Occipital lobe (tissue), 2 donors: ENCODE measurements around the gene PRM2. TPM values are rescaled to one million over a fixed set of nuclear protein-coding genes. Genes with fewer than 3 reads are reported as not detected.
"Not testable (repeated sequence)": the region's sequence is repeated elsewhere in the genome, so short reads cannot be mapped to it uniquely, and the experiment has no call there.

Experiments
- DNase-seq: peaks from one replicate; lab custom pipeline; 2025; lab: John Stamatoyannopoulos, UW
- total RNA-seq: library from RNA; depleted of rRNA; stranded (reverse); fragments of >200 nt; gene quantifications from one replicate; pipeline ENCODE4 v1.2.3, GENCODE V29; 2014

Gene PRM2
- total RNA-seq, 1 donor from 2014 or later = not detected

- DNase-seq = no peak
These were observed 31.6 kb upstream of the PRM2 start for GRCh38 chr16:11307639-11308492.

- no peak for DNase-seq
These were observed 30.8 kb upstream of the PRM2 start for GRCh38 chr16:11306997-11307638.

- DNase-seq = no peak
These were observed 30.1 kb upstream of the PRM2 start for GRCh38 chr16:11306381-11306780.

- no peak for DNase-seq
These were observed 27.3 kb upstream of the PRM2 start for GRCh38 chr16:11303405-11304138.

GRCh38 chr16:11302977-11303376 lies 26.7 kb upstream of the PRM2 start:
- no peak for DNase-seq

- DNase-seq = no peak
These were observed 25.6 kb upstream of the PRM2 start for GRCh38 chr16:11301645-11302501.

- no peak for DNase-seq
These were observed 24.2 kb upstream of the PRM2 start for GRCh38 chr16:11300560-11300892.

- DNase-seq = no peak
These were observed 23.7 kb upstream of the PRM2 start for GRCh38 chr16:11299865-11300559.

- not testable (repeated sequence) for DNase-seq
These were observed 22.8 kb upstream of the PRM2 start for GRCh38 chr16:11298950-11299547.

GRCh38 chr16:11298143-11298900 lies 22.0 kb upstream of the PRM2 start:
- no peak for DNase-seq

GRCh38 chr16:11297492-11298142 lies 21.3 kb upstream of the PRM2 start:
- peak; percentile 77 for DNase-seq

GRCh38 chr16:11296706-11297491 lies 20.6 kb upstream of the PRM2 start:
- no peak for DNase-seq

GRCh38 chr16:11296351-11296705 lies 20.0 kb upstream of the PRM2 start:
- no peak for DNase-seq

GRCh38 chr16:11295672-11296071 lies 19.4 kb upstream of the PRM2 start:
- no peak for DNase-seq

GRCh38 chr16:11292076-11292748 lies 15.9 kb upstream of the PRM2 start:
- DNase-seq = no peak

GRCh38 chr16:11291091-11291703 lies 14.9 kb upstream of the PRM2 start:
- no peak for DNase-seq
